ENCODE results near the gene CCN6.

GRCh38 chr6:112087136-112087911, 33.4 kb downstream of the CCN6 start, which contains the start of the genes FAM229B and TUBE1:
- TF ChIP-seq, protein P1, sequence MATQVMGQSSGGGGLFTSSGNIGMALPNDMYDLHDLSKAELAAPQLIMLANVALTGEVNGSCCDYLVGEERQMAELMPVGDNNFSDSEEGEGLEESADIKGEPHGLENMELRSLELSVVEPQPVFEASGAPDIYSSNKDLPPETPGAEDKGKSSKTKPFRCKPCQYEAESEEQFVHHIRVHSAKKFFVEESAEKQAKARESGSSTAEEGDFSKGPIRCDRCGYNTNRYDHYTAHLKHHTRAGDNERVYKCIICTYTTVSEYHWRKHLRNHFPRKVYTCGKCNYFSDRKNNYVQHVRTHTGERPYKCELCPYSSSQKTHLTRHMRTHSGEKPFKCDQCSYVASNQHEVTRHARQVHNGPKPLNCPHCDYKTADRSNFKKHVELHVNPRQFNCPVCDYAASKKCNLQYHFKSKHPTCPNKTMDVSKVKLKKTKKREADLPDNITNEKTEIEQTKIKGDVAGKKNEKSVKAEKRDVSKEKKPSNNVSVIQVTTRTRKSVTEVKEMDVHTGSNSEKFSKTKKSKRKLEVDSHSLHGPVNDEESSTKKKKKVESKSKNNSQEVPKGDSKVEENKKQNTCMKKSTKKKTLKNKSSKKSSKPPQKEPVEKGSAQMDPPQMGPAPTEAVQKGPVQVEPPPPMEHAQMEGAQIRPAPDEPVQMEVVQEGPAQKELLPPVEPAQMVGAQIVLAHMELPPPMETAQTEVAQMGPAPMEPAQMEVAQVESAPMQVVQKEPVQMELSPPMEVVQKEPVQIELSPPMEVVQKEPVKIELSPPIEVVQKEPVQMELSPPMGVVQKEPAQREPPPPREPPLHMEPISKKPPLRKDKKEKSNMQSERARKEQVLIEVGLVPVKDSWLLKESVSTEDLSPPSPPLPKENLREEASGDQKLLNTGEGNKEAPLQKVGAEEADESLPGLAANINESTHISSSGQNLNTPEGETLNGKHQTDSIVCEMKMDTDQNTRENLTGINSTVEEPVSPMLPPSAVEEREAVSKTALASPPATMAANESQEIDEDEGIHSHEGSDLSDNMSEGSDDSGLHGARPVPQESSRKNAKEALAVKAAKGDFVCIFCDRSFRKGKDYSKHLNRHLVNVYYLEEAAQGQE (IDR thresholded peaks at IDR 0.05; ENCODE audit: low read depth) = no peak
- no peak for TF ChIP-seq CTCF (IDR thresholded peaks at IDR 0.05 in 2 of 3, conservative IDR thresholded peaks at IDR 0.05 in 1 of 3; ENCODE audit: borderline replicate concordance in 1 of 3, insufficient read depth in 1 of 3, low read depth in 2 of 3, low read length in 2 of 3)

Measured in HCT116 (cell line).